HepG2 (cell line): ENCODE results near the gene HELZ2. TPM values are rescaled to one million over a fixed set of nuclear protein-coding genes. Genes with fewer than 3 reads are reported as not detected.

Experiments
- ATAC-seq: fragments of 200-7000 bp; cut with Tn5 transposase; 3 replicates; pipeline ENCODE4 v1.9.1; 2020; ENCODE audit warnings: mild to moderate bottlenecking, moderate library complexity
- BruUV-seq: library from RNA; stranded (reverse); fragments of 400-500 nt; replicated peaks from 2 replicates; lab custom pipeline; 2021; lab: Mats Ljungman, UMichigan
- CTCF ChIA-PET: fragments of 300-600 bp; formaldehyde crosslinking; extraction: SDS; loops from one replicate; lab custom pipeline; 2021; ENCODE audit warnings: low total read pairs, inconsistent platforms, low intra/inter-chr PET ratio; lab: Yijun Ruan, JAX
- POLR2A ChIA-PET: fragments of 350-600 bp; sonication (Branson Sonifier 250); formaldehyde crosslinking; loops from one replicate; lab custom pipeline; 2020; ENCODE audit warnings: antibody characterized with exemption, inconsistent platforms; lab: Yijun Ruan, JAX
- DNase-seq: peaks from one replicate; pipeline ENCODE4 v3.0.0-alpha.2; 2015; ENCODE audit warnings: low spot score
- FAIRE-seq: peaks from 3 replicates; lab custom pipeline; 2011; peaks lifted over from hg19 to GRCh38; lab: Jason Lieb, UNC
- H2AFZ ChIP-seq: one replicate; pipeline ENCODE4 v1.6.1; 2011; ENCODE audit warnings: low read length, inconsistent platforms
- H3K27ac ChIP-seq: fragments of 300-600 bp; 3 replicates; pipeline ENCODE4 v1.8.0; 2011; ENCODE audit warnings: mixed run types, mild to moderate bottlenecking, mixed read lengths, low read length, inconsistent platforms; ENCODE audit not compliant: insufficient read depth; ENCODE audit errors: extremely low read length
- H3K27me3 ChIP-seq, 2 experiments: fragments of 200-600 bp in 1 of 2; 2 replicates in 1 of 2; 3 replicates in 1 of 2; pipeline versions ENCODE4 v1.6.0 to v1.8.0; 2011; ENCODE audit warnings: low read length in 2 of 2, mild to moderate bottlenecking in 2 of 2, moderate library complexity in 2 of 2, inconsistent platforms in 1 of 2; ENCODE audit not compliant: insufficient read depth in 2 of 2, control insufficient read depth in 1 of 2
- H3K36me3 ChIP-seq, 2 experiments: fragments of 200-600 bp in 1 of 2; replicated peaks in 1 of 2; 2 replicates in 1 of 2; 3 replicates in 1 of 2; pipeline versions ENCODE4 v1.5.1 to v1.8.0; 2011; ENCODE audit warnings: low read length in 2 of 2, inconsistent platforms in 1 of 2; ENCODE audit not compliant: insufficient read depth in 2 of 2, control insufficient read depth in 1 of 2
- H3K4me1 ChIP-seq: 2 replicates; pipeline ENCODE4 v1.5.1; 2012; ENCODE audit warnings: low read length, inconsistent platforms; ENCODE audit not compliant: insufficient read depth
- H3K4me2 ChIP-seq: 2 replicates; pipeline ENCODE4 v1.6.0; 2011; ENCODE audit warnings: low read depth, low read length, inconsistent platforms
- H3K4me3 ChIP-seq, 3 experiments: fragments of 200-600 bp in 1 of 3; sonication (generic), shearing (Covaris generic) in 1 of 3; replicated peaks in 1 of 3; 2 replicates each; pipeline ENCODE4 v1.5.1; 2011 to 2016; ENCODE audit warnings: low read length in 3 of 3, inconsistent platforms in 2 of 3, low read depth in 2 of 3, mild to moderate bottlenecking in 2 of 3, control low read depth in 1 of 3, mixed read lengths in 1 of 3; ENCODE audit not compliant: insufficient read depth in 1 of 3
- H3K79me2 ChIP-seq: one replicate; pipeline ENCODE4 v1.6.1; 2011; ENCODE audit warnings: low read length, inconsistent platforms; ENCODE audit not compliant: insufficient read depth
- H3K9ac ChIP-seq: 2 replicates; pipeline ENCODE4 v1.6.0; 2011; ENCODE audit warnings: mild to moderate bottlenecking, low read depth, low read length, inconsistent platforms; ENCODE audit not compliant: insufficient read depth
- H3K9me3 ChIP-seq: 2 replicates; pipeline ENCODE4 v1.5.1; 2012; ENCODE audit warnings: mild to moderate bottlenecking, low read length
- H4K20me1 ChIP-seq: 2 replicates; pipeline ENCODE4 v1.6.0; 2011; ENCODE audit warnings: inconsistent platforms, mild to moderate bottlenecking, low read length, moderate library complexity; ENCODE audit not compliant: insufficient read depth
- BRCA1 ChIP-seq: sonication (generic); formaldehyde crosslinking; IDR thresholded peaks from 2 replicates; pipeline ENCODE4 v1.4.0; 2020; ENCODE audit warnings: missing genetic modification reagents
- CTCF ChIP-seq: sonication (generic); formaldehyde crosslinking; IDR thresholded peaks from 2 replicates; pipeline ENCODE4 v1.5.0; 2020; ENCODE audit warnings: mild to moderate bottlenecking, missing genetic modification reagents, moderate library complexity
- E2F1 ChIP-seq: sonication (generic); formaldehyde crosslinking; IDR thresholded peaks from 2 replicates; pipeline ENCODE4 v1.5.0; 2020; ENCODE audit warnings: missing genetic modification reagents
- HDAC6 ChIP-seq: fragments of 200-600 bp; sonication (generic); IDR thresholded peaks from 2 replicates; pipeline ENCODE4 v1.7.0; 2017; ENCODE audit warnings: mild to moderate bottlenecking, antibody characterized with exemption, low read length, low read depth
- HHEX ChIP-seq: IDR thresholded peaks from 2 replicates; pipeline ENCODE4 v1.6.1; 2016; ENCODE audit warnings: control low read depth
- HNRNPK ChIP-seq: fragments of 200-400 bp; formaldehyde crosslinking; IDR thresholded peaks from 2 replicates; pipeline ENCODE4 v1.6.1; 2018; ENCODE audit warnings: low read length, low read depth, moderate library complexity, mild to moderate bottlenecking; ENCODE audit not compliant: poor library complexity, severe bottlenecking
- IKZF4 ChIP-seq: sonication (generic); formaldehyde crosslinking; IDR thresholded peaks from 2 replicates; pipeline ENCODE4 v1.5.1; 2020; ENCODE audit warnings: borderline replicate concordance, mild to moderate bottlenecking, low read depth, missing genetic modification reagents; ENCODE audit errors: not compliant biosample characterization
- KDM1A ChIP-seq: IDR thresholded peaks from 2 replicates; pipeline ENCODE4 v1.6.1; 2016; ENCODE audit warnings: missing compliant biosample characterization
- NFE2L2 ChIP-seq: fragments of 150-350 bp; IDR thresholded peaks from 2 replicates; pipeline ENCODE4 v1.6.1; 2014; ENCODE audit warnings: low read length
- NFKB2 ChIP-seq: sonication (generic); formaldehyde crosslinking; IDR thresholded peaks from 2 replicates; pipeline ENCODE4 v1.4.0; 2020; ENCODE audit warnings: missing genetic modification reagents, borderline replicate concordance
- NONO ChIP-seq, 2 experiments: fragments of 450-650 bp in 1 of 2; sonication (generic) in 1 of 2; formaldehyde crosslinking in 1 of 2; IDR thresholded peaks in 1 of 2; conservative IDR thresholded peaks in 1 of 2; 2 replicates each; pipeline versions ENCODE4 v1.6.1 to v1.8.0; 2017 to 2022; ENCODE audit warnings: mild to moderate bottlenecking in 1 of 2, missing genetic modification reagents in 1 of 2, moderate library complexity in 1 of 2
- PRDM10 ChIP-seq: sonication (generic); formaldehyde crosslinking; IDR thresholded peaks from 2 replicates; pipeline ENCODE4 v1.4.0; 2020; ENCODE audit warnings: low read depth, missing genetic modification reagents
- SOX5 ChIP-seq: IDR thresholded peaks from 2 replicates; pipeline ENCODE4 v1.6.1; 2016; ENCODE audit warnings: borderline replicate concordance
- U2AF1 ChIP-seq: fragments of 200-400 bp; formaldehyde crosslinking; optimal IDR thresholded peaks from 2 replicates; pipeline ENCODE3; 2017; ENCODE audit warnings: mild to moderate bottlenecking, low read depth, low read length
- ZNF432 ChIP-seq: sonication (generic); formaldehyde crosslinking; IDR thresholded peaks from 2 replicates; pipeline ENCODE4 v1.5.0; 2020; ENCODE audit warnings: missing genetic modification reagents, mild to moderate bottlenecking, borderline replicate concordance
- ZNF737 ChIP-seq: sonication (generic); formaldehyde crosslinking; IDR thresholded peaks from 2 replicates; pipeline ENCODE4 v1.5.0; 2020; ENCODE audit warnings: missing genetic modification reagents, mild to moderate bottlenecking, borderline replicate concordance
- WGBS: methylation state at CpG from one replicate; pipeline ENCODE4 v1.1.6; 2017; ENCODE audit warnings: low lambda C conversion rate; 5-methylcytosine and 5-hydroxymethylcytosine counted together
- in situ Hi-C: cut with HindIII; loops from 2 replicates; pipeline ENCODE4 v1.10.0; 2017; ENCODE audit warnings: low pct_unique_long_range_greater_than_20kb; ENCODE audit not compliant: extremely low pct_ligation_motif_present
- intact Hi-C: fragments of 100-400 bp; cut with micrococcal nuclease; formaldehyde crosslinking; loops from one replicate; pipeline ENCODE4 v1.10.0; 2022; ENCODE audit not compliant: unreplicated experiment
- polyA plus RNA-seq, 8 experiments: library from polyadenylated mRNA; depleted of rRNA in 3 of 8; stranded (reverse) in 7 of 8; unstranded in 1 of 8; fragments of >200 nt; fragmentation: Illumina TruSeq in 4 of 8; extraction: Trizol in 4 of 8; gene quantifications; 2 replicates each; pipeline versions ENCODE4 v1.2.1 to v1.2.3, GENCODE V29; 2011 to 2016; ENCODE audit warnings: low read depth in 4 of 8, missing spikeins in 1 of 8, mixed read lengths in 1 of 8; ENCODE audit not compliant: insufficient read depth in 1 of 8
- total RNA-seq, 5 experiments: library from RNA; depleted of rRNA; stranded (reverse); fragments of >200 nt; fragmentation: Illumina TruSeq; extraction: Trizol; gene quantifications; 2 replicates each; pipeline ENCODE4 v1.2.3, GENCODE V29; 2016; ENCODE audit warnings: low read depth in 1 of 5

The HELZ2 gene
- total and polyA plus RNA-seq, 2 of the 13 experiments (the other 11 are each of a cell fraction or from before 2014, with no cell fraction given): 9.6 to 10.1 TPM

- WGBS: 78% methylated on average over 13 of the region's 34 CpGs
- Histone ChIP-seq H3K4me2 (peak overlapping the region; percentile 88), H3K9me3 (no peaks in the 10 kb centered on the region), H3K27me3 (peaks cover 3 to 13% of the 10 kb centered on the region in 2 experiments; a peak in 1 of 5 replicates), H3K27ac (no peak overlapping the region), H2AFZ (no peak overlapping the region), H4K20me1 (peaks cover 2% of the 10 kb centered on the region; the same call in 1 of the 2 replicates), H3K4me1 (peaks cover 48% of the 10 kb centered on the region), H3K79me2 (no peaks in the 10 kb centered on the region), H3K4me3 (peak overlapping the region; percentile 88 to 98 (median 94)), H3K9ac (peak overlapping the region; percentile 86), H3K36me3 (no peaks in the 10 kb centered on the region)
- peak; percentile 78 for ATAC-seq
- in situ Hi-C loops (no loop called here), intact Hi-C loops (loop anchor here (1.0 kb wide), 1 partner anchor 35 kb away; no protein-coding TSS in a partner anchor)
- FAIRE-seq: no peak
- ChIA-PET CTCF (interaction anchor here (2.8 kb wide), 1 partner anchor 35 kb away, joined by 22 read pairs; the partner anchor contains the start of gene PTK6), POLR2A (interaction anchor here (2.0 to 2.6 kb wide), 3 partner anchors 10 to 292 kb away, joined by 7 to 19 read pairs (median 16); partner anchors contain the start of genes GMEB2 and TPD52L2)
- BruUV-seq: no TSS peak
- DNase-seq: peak; percentile 65
- TF ChIP-seq SOX5 (CRISPR knock-in tag) (no peak), HDAC6 (no peak), NONO (IDR thresholded peaks at IDR 0.05) (no peak), NONO (CRISPR knock-in tag; conservative IDR thresholded peaks at IDR 0.05) (no peak), KDM1A (CRISPR knock-in tag) (no peak), E2F1 (CRISPR knock-in tag) (no peak), NFE2L2 (no peak), NFKB2 (CRISPR knock-in tag) (peak; percentile 15; the same call in 1 of the 2 replicates), HHEX (CRISPR knock-in tag) (no peak), HNRNPK (no peak), U2AF1 (no peak), BRCA1 (CRISPR knock-in tag) (no peak), PRDM10 (CRISPR knock-in tag) (no peak), CTCF (CRISPR knock-in tag) (peak; percentile 82), ZNF432 (CRISPR knock-in tag) (no peak), ZNF737 (CRISPR knock-in tag) (no peak), IKZF4 (CRISPR knock-in tag) (no peak)
These were observed 1.0 kb downstream of the HELZ2 start for GRCh38 chr20:63572788-63573646.
